B cell (primary cell): ENCODE results near the gene BSND. TPM values are rescaled to one million over a fixed set of nuclear protein-coding genes. Genes with fewer than 3 reads are reported as not detected.

Experiments
- ATAC-seq: fragments of 200-7000 bp; cut with Tn5 transposase; one replicate; pipeline ENCODE4 v1.10.0; 2021; ENCODE audit warnings: low read depth, mild to moderate bottlenecking, moderate number of reproducible peaks, moderate library complexity
- CTCF ChIA-PET: fragments of 350-600 bp; sonication (Branson Sonifier 250); formaldehyde crosslinking; loops from one replicate; lab custom pipeline; 2021; ENCODE audit warnings: antibody characterized with exemption, inconsistent platforms; lab: Charles Lee
- POLR2A ChIA-PET: fragments of 350-600 bp; sonication (Branson Sonifier 250); formaldehyde crosslinking; loops from one replicate; lab custom pipeline; 2021; ENCODE audit warnings: antibody characterized with exemption; lab: Charles Lee
- DNase-seq: peaks from one replicate; pipeline ENCODE4 v3.0.0; 2013
- H2AFZ ChIP-seq: 2 replicates; pipeline ENCODE4 v1.6.1; 2012; ENCODE audit warnings: mild to moderate bottlenecking, low read depth, low read length; ENCODE audit not compliant: insufficient read depth, poor library complexity, severe bottlenecking
- H3K27ac ChIP-seq, 2 donors: 1 replicate in 1 of 2; 2 replicates in 1 of 2; pipeline ENCODE4 v1.5.1; 2012 to 2013; ENCODE audit warnings: low read length in 2 of 2, mild to moderate bottlenecking in 2 of 2, moderate library complexity in 1 of 2
- H3K27me3 ChIP-seq, 4 experiments: fragments of 200-600 bp in 1 of 4; sonication (generic) in 1 of 4; replicated peaks in 1 of 4; 1 replicate in 2 of 4; 2 replicates in 2 of 4; pipeline versions ENCODE4 v1.6.1 to v1.7.0; 2013 to 2016; ENCODE audit warnings: low read length in 3 of 4, mild to moderate bottlenecking in 2 of 4, mixed read lengths in 1 of 4, moderate library complexity in 1 of 4; ENCODE audit not compliant: insufficient read depth in 4 of 4, control insufficient read depth in 3 of 4; ENCODE audit errors: control extremely low read depth in 1 of 4
- H3K36me3 ChIP-seq, 2 experiments: replicated peaks in 1 of 2; 1 replicate in 1 of 2; 2 replicates in 1 of 2; pipeline versions ENCODE4 v1.6.1 to v1.7.1; 2013; ENCODE audit warnings: low read length in 1 of 2; ENCODE audit not compliant: insufficient read depth in 2 of 2, control insufficient read depth in 1 of 2; ENCODE audit errors: control extremely low read depth in 1 of 2, extremely low read depth in 1 of 2
- H3K4me1 ChIP-seq, 2 donors: fragments of 200-600 bp in 1 of 2; sonication (generic) in 1 of 2; 1 replicate in 1 of 2; 2 replicates in 1 of 2; pipeline versions ENCODE4 v1.5.1 to v1.6.1; 2013 to 2017; ENCODE audit warnings: low read length in 2 of 2; ENCODE audit not compliant: control insufficient read depth in 2 of 2, insufficient read depth in 2 of 2
- H3K4me2 ChIP-seq: replicated peaks from 2 replicates; pipeline ENCODE3; 2012; ENCODE audit warnings: mild to moderate bottlenecking, low read depth, low read length; ENCODE audit not compliant: poor library complexity, severe bottlenecking
- H3K4me3 ChIP-seq, 5 experiments: fragments of 200-600 bp in 1 of 5; sonication (generic) in 1 of 5; 1 replicate in 3 of 5; 2 replicates in 2 of 5; pipeline versions ENCODE4 v1.5.1 to v1.7.0; 2011 to 2016; ENCODE audit warnings: low read length in 4 of 5, mild to moderate bottlenecking in 4 of 5, low read depth in 2 of 5, control low read depth in 1 of 5, moderate library complexity in 1 of 5; ENCODE audit not compliant: insufficient read depth in 1 of 5; ENCODE audit errors: control extremely low read depth in 1 of 5, extremely low read depth in 1 of 5
- H3K79me2 ChIP-seq: fragments of 200-600 bp; sonication (generic); one replicate; pipeline ENCODE4 v1.6.0; 2016; ENCODE audit warnings: low read length; ENCODE audit not compliant: control insufficient read depth, insufficient read depth
- H3K9ac ChIP-seq: fragments of 200-600 bp; sonication (generic); 2 replicates; pipeline ENCODE4 v1.6.1; 2017; ENCODE audit warnings: mild to moderate bottlenecking, low read length, moderate library complexity
- H3K9me3 ChIP-seq, 3 donors: one replicate each; pipeline versions ENCODE4 v1.6.1 to v1.7.1; 2013; ENCODE audit warnings: low read length in 2 of 3; ENCODE audit not compliant: control insufficient read depth in 2 of 3, insufficient read depth in 1 of 3; ENCODE audit errors: control extremely low read depth in 1 of 3
- H4K20me1 ChIP-seq: 2 replicates; pipeline ENCODE4 v1.6.0; 2012; ENCODE audit warnings: mild to moderate bottlenecking, low read length; ENCODE audit not compliant: insufficient read depth, control insufficient read depth, poor library complexity, severe bottlenecking
- H3K27ac Mint-ChIP-seq: one replicate; pipeline ENCODE4 v1.8.0; 2021; ENCODE audit warnings: mixed read lengths
- H3K27me3 Mint-ChIP-seq: one replicate; pipeline ENCODE4 v1.8.0; 2021; ENCODE audit warnings: mixed read lengths
- H3K4me1 Mint-ChIP-seq: one replicate; pipeline ENCODE4 v1.8.0; 2021; ENCODE audit warnings: mixed read lengths
- H3K4me3 Mint-ChIP-seq: one replicate; pipeline ENCODE4 v1.8.0; 2021; ENCODE audit warnings: mixed read lengths
- H3K9me3 Mint-ChIP-seq: one replicate; pipeline ENCODE4 v1.8.0; 2022; ENCODE audit warnings: mixed read lengths; ENCODE audit not compliant: insufficient read depth
- EZH2 ChIP-seq: IDR thresholded peaks from 2 replicates; pipeline ENCODE4 v1.6.1; 2012; ENCODE audit warnings: borderline replicate concordance, low read depth, mild to moderate bottlenecking, moderate library complexity, low read length; ENCODE audit not compliant: insufficient read depth, poor library complexity, severe bottlenecking
- WGBS: methylation state at CpG from one replicate; pipeline ENCODE4 v1.1.5; 2013; ENCODE audit warnings: missing lambda C conversion rate; ENCODE audit not compliant: insufficient coverage; 5-methylcytosine and 5-hydroxymethylcytosine counted together
- intact Hi-C: fragments of 100-400 bp; cut with micrococcal nuclease; formaldehyde crosslinking; loops from one replicate; pipeline ENCODE4 v1.10.0; 2022
- polyA plus RNA-seq: library from polyadenylated mRNA; depleted of rRNA; stranded (reverse); fragments of >200 nt; gene quantifications from 2 replicates; pipeline ENCODE4 v1.2.3, GENCODE V29; 2012
- total RNA-seq, 2 donors: library from RNA; stranded (reverse); fragments of 120-200 nt in 1 of 2; gene quantifications; 1 replicate in 1 of 2; 2 replicates in 1 of 2; pipeline versions ENCODE4 v1.2.3 to v1.2.4, GENCODE V29; 2013 to 2022
- TF ChIP-seq, protein P1 (sequence below): fragments of 200-600 bp; IDR thresholded peaks from one replicate; pipeline ENCODE4 v1.8.0; 2022; ENCODE audit warnings: antibody characterized with exemption, mild to moderate bottlenecking

BSND gene
- total and polyA plus RNA-seq, 2 donors (not counting 1 experiment from before 2014, with no cell fraction given): not detected

DNA sequence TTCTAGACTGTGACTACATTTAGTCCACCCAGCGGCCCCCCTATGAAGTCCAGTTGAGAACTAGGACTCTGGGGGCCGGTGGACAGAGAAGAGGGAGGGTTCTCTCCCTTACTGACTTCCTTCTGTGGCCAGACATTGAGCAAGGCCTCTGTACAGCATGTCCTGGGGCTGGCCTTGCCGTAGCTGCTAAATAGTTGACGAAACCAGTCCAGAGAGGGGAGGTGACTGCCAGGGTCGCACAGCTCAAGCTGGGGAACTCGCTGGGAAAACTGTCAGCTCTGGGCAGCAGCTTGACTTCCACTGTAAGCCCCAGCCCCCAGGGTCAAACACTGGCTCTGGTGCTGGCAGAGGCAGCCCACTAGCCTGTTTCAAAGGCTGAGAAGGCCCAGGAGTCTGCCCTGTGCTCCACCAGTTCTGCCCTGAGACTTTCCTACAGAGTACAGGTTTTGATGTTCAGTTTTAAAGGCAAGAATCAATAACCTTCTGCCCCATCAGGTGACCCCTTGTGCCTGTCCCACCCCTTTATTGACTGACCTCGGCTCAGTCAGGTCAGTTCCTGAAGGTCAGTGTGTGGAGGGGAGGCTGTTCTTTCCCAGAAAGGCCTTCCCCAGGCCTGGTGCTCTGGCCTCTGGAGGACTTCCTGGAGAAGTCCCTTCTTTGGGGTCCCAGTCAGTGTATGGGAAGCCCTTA, 54.7 kb downstream of the BSND start:
- CTCF ChIA-PET: no interaction called here
- ATAC-seq (no peak), DNase-seq (no peak)
- Histone ChIP-seq H3K9ac (no peak overlapping the region), H3K9me3 (no peaks in the 10 kb centered on the region), H3K4me1 (no peaks in the 10 kb centered on the region), H3K79me2 (no peaks in the 10 kb centered on the region), H4K20me1 (no peaks in the 10 kb centered on the region), H3K36me3 (no peaks in the 10 kb centered on the region), H3K4me2 (no peak overlapping the region), H3K27me3 (no peaks in the 10 kb centered on the region), H2AFZ (no peak overlapping the region), H3K27ac (no peak overlapping the region), H3K4me3 (no peak overlapping the region)
- Mint-ChIP-seq H3K27me3 (peaks cover 3% of the 10 kb centered on the region), H3K9me3 (no peaks in the 10 kb centered on the region), H3K27ac (no peak overlapping the region), H3K4me1 (no peaks in the 10 kb centered on the region), H3K4me3 (no peak overlapping the region)
- POLR2A ChIA-PET: no interaction called here
- WGBS: 73% methylated on average over 5 of the region's 7 CpGs
- intact Hi-C loops: no loop called here
- TF ChIP-seq EZH2: no peak
- TF ChIP-seq, protein P1, sequence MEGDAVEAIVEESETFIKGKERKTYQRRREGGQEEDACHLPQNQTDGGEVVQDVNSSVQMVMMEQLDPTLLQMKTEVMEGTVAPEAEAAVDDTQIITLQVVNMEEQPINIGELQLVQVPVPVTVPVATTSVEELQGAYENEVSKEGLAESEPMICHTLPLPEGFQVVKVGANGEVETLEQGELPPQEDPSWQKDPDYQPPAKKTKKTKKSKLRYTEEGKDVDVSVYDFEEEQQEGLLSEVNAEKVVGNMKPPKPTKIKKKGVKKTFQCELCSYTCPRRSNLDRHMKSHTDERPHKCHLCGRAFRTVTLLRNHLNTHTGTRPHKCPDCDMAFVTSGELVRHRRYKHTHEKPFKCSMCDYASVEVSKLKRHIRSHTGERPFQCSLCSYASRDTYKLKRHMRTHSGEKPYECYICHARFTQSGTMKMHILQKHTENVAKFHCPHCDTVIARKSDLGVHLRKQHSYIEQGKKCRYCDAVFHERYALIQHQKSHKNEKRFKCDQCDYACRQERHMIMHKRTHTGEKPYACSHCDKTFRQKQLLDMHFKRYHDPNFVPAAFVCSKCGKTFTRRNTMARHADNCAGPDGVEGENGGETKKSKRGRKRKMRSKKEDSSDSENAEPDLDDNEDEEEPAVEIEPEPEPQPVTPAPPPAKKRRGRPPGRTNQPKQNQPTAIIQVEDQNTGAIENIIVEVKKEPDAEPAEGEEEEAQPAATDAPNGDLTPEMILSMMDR: no peak

DNA sequence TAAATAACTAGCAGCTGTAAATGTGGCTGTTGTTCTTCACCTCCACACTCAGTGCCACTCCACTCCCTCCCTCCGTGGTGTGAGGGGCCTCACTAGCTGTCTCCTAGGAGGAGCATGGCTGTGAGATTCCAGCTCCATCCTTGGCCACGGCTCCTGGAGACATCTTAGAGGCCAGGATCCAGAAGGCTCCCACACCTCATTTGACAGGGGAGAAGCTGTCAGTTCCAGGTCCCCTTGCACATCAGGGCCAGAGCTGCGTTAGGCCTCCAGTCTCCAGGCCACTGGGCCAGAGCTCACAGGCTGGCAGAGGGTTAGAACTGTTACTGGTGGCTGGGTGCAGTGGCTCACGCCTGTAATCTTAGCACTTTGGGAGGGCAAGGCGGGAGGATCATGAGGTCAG, 55.7 kb downstream of the BSND start:
- Mint-ChIP-seq H3K27ac (no peak overlapping the region), H3K4me3 (no peak overlapping the region), H3K4me1 (no peaks in the 10 kb centered on the region), H3K27me3 (peaks cover 3% of the 10 kb centered on the region), H3K9me3 (no peaks in the 10 kb centered on the region)
- 96% methylated on average over 3 of the region's 5 CpGs for WGBS
- Histone ChIP-seq H3K4me2 (no peak overlapping the region), H3K36me3 (no peaks in the 10 kb centered on the region), H4K20me1 (no peaks in the 10 kb centered on the region), H3K79me2 (no peaks in the 10 kb centered on the region), H3K27me3 (no peaks in the 10 kb centered on the region), H3K27ac (no peak overlapping the region), H3K9ac (no peak overlapping the region), H3K4me1 (no peaks in the 10 kb centered on the region), H2AFZ (no peak overlapping the region), H3K9me3 (no peaks in the 10 kb centered on the region), H3K4me3 (no peak overlapping the region)
- POLR2A ChIA-PET: no interaction called here
- TF ChIP-seq EZH2: no peak
- TF ChIP-seq, protein P1: no peak
- CTCF ChIA-PET: no interaction called here
- DNase-seq (no peak), ATAC-seq (no peak)
- intact Hi-C loops: no loop called here
